ENCODE data around the gene KLHL29.

- no peak for TF ChIP-seq CTCF (IDR thresholded peaks at IDR 0.05; ENCODE audit: insufficient read depth, low read depth, low read length)
- no peak for TF ChIP-seq EZH2 (IDR thresholded peaks at IDR 0.05; ENCODE audit: insufficient read depth, low read length)
Observed at GRCh38 chr2:23719716-23720115, 334.7 kb downstream of the KLHL29 start.
